ENCODE measurements around the gene PHACTR3.
"Not testable (repeated sequence)": the region's sequence is repeated elsewhere in the genome, so short reads cannot be mapped to it uniquely, and the experiment has no call there.

PHACTR3 gene

GRCh38 chr20:59589086-59589684, 15.2 kb upstream of the PHACTR3 start:
- no peak for DNase-seq (ENCODE audit: low read depth)

- DNase-seq (ENCODE audit: low read depth): no peak
Observed at GRCh38 chr20:59591061-59591460, 13.3 kb upstream of the PHACTR3 start.

- DNase-seq (ENCODE audit: low read depth): no peak
Observed at GRCh38 chr20:59596690-59597089, 7.7 kb upstream of the PHACTR3 start.

- DNase-seq (ENCODE audit: low read depth): no peak
Observed at GRCh38 chr20:59597240-59597639, 7.1 kb upstream of the PHACTR3 start.

- peak; percentile 3 for DNase-seq (ENCODE audit: low read depth)
Observed at GRCh38 chr20:59598625-59599310, 5.6 kb upstream of the PHACTR3 start.

GRCh38 chr20:59599941-59600340, 4.4 kb upstream of the PHACTR3 start:
- no peak for DNase-seq (ENCODE audit: low read depth)

- DNase-seq (ENCODE audit: low read depth): no peak
Observed at GRCh38 chr20:59600472-59600871, 3.9 kb upstream of the PHACTR3 start.

- no peak for DNase-seq (ENCODE audit: low read depth)
Observed at GRCh38 chr20:59602546-59603080, 1.7 kb upstream of the PHACTR3 start.

- no peak for DNase-seq (ENCODE audit: low read depth)
Observed at GRCh38 chr20:59603176-59603575, 1.2 kb upstream of the PHACTR3 start.

GRCh38 chr20:59604741-59605600, 631 bp downstream of the PHACTR3 start:
- no peak for DNase-seq (ENCODE audit: low read depth)

- no peak for DNase-seq (ENCODE audit: low read depth)
Observed at GRCh38 chr20:59605601-59606364, 1.4 kb downstream of the PHACTR3 start.

GRCh38 chr20:59606566-59606965, 2.2 kb downstream of the PHACTR3 start:
- DNase-seq (ENCODE audit: low read depth): no peak

GRCh38 chr20:59608396-59608795, 4.1 kb downstream of the PHACTR3 start:
- DNase-seq (ENCODE audit: low read depth): no peak

GRCh38 chr20:59608871-59609270, 4.5 kb downstream of the PHACTR3 start:
- DNase-seq (ENCODE audit: low read depth): no peak

- DNase-seq (ENCODE audit: low read depth): no peak
Observed at GRCh38 chr20:59611286-59611685, 6.9 kb downstream of the PHACTR3 start.

- DNase-seq (ENCODE audit: low read depth): no peak
Observed at GRCh38 chr20:59613861-59614260, 9.5 kb downstream of the PHACTR3 start.

- no peak for DNase-seq (ENCODE audit: low read depth)
Observed at GRCh38 chr20:59614714-59615113, 10.4 kb downstream of the PHACTR3 start.

- no peak for DNase-seq (ENCODE audit: low read depth)
Observed at GRCh38 chr20:59616306-59616705, 12.0 kb downstream of the PHACTR3 start.

- DNase-seq (ENCODE audit: low read depth): no peak
Observed at GRCh38 chr20:59617221-59617620, 12.9 kb downstream of the PHACTR3 start.

- DNase-seq (ENCODE audit: low read depth): no peak
Observed at GRCh38 chr20:59618131-59618530, 13.8 kb downstream of the PHACTR3 start.

GRCh38 chr20:59618585-59618984, 14.2 kb downstream of the PHACTR3 start:
- not testable (repeated sequence) for DNase-seq (ENCODE audit: low read depth)

Data from activated T-helper 9 cell treated with anti-CD3 and anti-CD28 coated beads, Interleukin-2, amount 50 U/mL, for 16 hours (primary cell).